GM12801 (cell line): ENCODE results near the gene CES3.

Source experiments
- TF ChIP-seq, protein P1 (sequence below): IDR thresholded peaks from one replicate; pipeline ENCODE4 v1.5.1; 2011; ENCODE audit warnings: control low read depth; ENCODE audit not compliant: insufficient read length; ENCODE audit errors: extremely low read depth

Gene CES3

GRCh38 chr16:66934138-66934838, 26.8 kb upstream of the CES3 start, which contains the start of gene CIAO2B:
CIAO2B (minus strand) TSS chr16:66934402; CDS start chr16:66934364, 38 bp downstream.
- TF ChIP-seq, protein P1, sequence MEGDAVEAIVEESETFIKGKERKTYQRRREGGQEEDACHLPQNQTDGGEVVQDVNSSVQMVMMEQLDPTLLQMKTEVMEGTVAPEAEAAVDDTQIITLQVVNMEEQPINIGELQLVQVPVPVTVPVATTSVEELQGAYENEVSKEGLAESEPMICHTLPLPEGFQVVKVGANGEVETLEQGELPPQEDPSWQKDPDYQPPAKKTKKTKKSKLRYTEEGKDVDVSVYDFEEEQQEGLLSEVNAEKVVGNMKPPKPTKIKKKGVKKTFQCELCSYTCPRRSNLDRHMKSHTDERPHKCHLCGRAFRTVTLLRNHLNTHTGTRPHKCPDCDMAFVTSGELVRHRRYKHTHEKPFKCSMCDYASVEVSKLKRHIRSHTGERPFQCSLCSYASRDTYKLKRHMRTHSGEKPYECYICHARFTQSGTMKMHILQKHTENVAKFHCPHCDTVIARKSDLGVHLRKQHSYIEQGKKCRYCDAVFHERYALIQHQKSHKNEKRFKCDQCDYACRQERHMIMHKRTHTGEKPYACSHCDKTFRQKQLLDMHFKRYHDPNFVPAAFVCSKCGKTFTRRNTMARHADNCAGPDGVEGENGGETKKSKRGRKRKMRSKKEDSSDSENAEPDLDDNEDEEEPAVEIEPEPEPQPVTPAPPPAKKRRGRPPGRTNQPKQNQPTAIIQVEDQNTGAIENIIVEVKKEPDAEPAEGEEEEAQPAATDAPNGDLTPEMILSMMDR = no peak

DNA sequence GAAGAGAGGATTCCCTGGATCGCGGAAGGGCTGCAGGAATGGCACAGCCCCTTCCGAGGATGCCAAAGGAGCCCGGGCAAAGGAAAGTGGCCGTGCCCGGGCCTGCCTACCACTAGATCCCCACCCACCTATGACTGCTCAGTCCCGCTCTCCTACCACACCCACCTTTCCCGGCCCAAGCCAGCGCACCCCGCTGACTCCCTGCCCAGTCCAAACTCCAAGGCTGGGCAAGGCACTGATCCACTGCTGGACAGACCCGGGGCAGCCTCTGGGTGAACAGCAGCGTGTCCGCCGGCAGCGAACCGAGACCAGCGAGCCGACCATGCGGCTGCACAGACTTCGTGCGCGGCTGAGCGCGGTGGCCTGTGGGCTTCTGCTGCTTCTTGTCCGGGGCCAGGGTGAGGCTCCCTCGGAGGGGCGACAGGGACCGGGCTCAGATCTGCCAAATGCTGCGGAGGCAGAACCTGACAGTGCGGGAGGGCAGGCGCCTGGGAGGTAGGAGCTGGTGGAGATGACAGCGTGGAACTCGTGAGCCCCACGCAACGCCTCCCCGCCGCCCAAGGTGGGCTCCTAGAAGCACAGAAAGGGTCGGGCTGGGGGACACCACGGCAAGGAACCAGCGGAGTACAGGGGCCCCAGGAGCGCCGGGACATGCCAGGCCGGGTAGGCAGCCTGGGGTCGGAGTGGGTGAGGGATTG, 25.6 kb upstream of the CES3 start, which contains the start of gene CES2:
Gene CES2, plus strand, starts transcription at position 203 of the 698 bp plus-strand sequence. Its CDS starts 120 bp downstream, at position 323.
- TF ChIP-seq, protein P1 = no peak

DNA sequence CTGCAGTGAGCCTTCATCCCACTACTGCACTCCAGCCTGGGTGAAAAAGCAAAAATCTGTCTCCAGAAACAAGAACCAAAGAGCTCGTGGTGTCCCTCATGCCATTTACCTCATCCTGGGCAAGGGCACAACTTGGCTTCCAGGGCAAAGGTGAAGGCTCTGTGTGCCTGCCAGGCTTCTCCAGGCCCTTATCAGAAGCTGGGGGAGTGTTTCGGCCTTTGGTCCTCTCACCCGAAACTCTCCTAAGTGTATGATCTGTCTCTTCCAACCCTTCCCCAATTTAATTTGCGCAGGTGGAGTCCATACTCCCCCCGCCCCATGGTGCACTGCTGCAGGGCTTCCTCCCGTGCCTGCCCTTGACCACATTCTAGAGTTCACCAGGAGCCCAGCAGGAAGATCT, 24.6 kb upstream of the CES3 start:
- TF ChIP-seq, protein P1 = no peak

DNA sequence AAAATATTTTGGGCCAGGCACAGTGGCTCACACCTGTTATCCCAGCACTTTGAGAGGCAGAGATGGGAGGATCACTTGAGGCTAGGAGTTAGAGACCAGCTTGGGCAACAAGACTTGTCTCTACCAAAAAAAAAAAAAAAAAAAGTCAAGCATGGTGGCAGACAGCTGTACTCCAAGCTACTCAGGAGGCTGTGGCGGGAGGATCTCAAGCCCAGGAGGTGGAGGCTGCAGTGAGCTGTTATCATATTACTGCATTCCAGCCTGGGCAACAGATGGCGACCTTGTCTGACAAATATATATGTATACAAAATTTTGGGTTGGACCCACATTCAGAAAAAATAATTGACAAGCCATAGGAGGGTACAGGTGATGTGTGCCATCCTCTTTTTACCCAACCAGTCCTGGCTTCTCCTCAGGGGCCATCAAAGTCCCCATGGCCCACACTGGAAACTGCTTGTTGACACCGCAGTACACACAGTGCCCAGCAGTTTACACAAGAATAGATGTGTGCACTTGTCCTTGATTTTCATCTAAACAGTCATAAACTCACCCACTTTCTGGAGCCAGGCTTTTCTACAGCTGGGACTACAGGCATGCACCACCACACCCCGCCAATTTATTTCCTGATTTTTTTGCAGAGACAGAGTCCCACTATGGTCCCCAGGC, 24.0 kb upstream of the CES3 start:
- TF ChIP-seq, protein P1 = no peak

DNA sequence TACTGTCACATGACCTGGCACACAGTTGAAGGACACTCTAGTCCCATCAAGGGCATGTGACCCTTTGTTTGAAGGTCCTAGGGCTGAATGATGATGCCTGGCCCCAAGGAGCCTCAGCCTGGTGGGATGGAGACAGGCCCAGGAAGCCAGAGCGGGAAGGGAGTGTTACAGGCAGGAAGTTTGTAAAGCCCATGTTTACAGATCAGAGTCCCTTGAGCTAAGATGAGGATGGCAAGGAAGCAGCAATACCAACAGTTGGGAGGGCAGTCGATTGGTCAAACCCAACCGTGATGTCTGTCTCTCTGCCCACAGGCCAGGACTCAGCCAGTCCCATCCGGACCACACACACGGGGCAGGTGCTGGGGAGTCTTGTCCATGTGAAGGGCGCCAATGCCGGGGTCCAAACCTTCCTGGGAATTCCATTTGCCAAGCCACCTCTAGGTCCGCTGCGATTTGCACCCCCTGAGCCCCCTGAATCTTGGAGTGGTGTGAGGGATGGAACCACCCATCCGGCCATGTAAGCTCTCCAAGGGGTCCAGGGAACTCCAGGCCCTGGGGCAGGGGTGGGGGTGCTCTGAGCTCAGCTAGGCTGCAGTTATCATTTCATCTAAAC, 23.2 kb upstream of the CES3 start:
- TF ChIP-seq, protein P1 = no peak

GRCh38 chr16:66939366-66939765, 21.7 kb upstream of the CES3 start:
- TF ChIP-seq, protein P1 = no peak

- TF ChIP-seq, protein P1 = no peak
Measured at GRCh38 chr16:66940236-66940635, 20.8 kb upstream of the CES3 start.
